Keratinocyte (primary cell): ENCODE results near the gene TIMM10.

ENCODE experiments used
- CTCF ChIP-seq, 3 experiments: IDR thresholded peaks in 1 of 3; conservative IDR thresholded peaks in 1 of 3; optimal IDR thresholded peaks in 1 of 3; 2 replicates in 2 of 3; 3 replicates in 1 of 3; pipeline versions ENCODE3 to v1.5.1; 2011; ENCODE audit warnings: low read length in 3 of 3, mild to moderate bottlenecking in 3 of 3, moderate library complexity in 2 of 3, control low read depth in 1 of 3, inconsistent platforms in 1 of 3; ENCODE audit not compliant: insufficient read depth in 2 of 3; ENCODE audit errors: extremely low read depth in 1 of 3
- EZH2 ChIP-seq: IDR thresholded peaks from one replicate; pipeline ENCODE4 v1.6.1; 2012; ENCODE audit warnings: inconsistent platforms, mild to moderate bottlenecking, low read length, moderate library complexity

GRCh38 chr11:57479021-57479663 lies 51.4 kb downstream of the TIMM10 start:
- TF ChIP-seq CTCF (optimal IDR thresholded peaks at IDR 0.05 in 1 of 3, IDR thresholded peaks at IDR 0.05 in 1 of 3, conservative IDR thresholded peaks at IDR 0.05 in 1 of 3; ENCODE audit: extremely low read depth in 1 of 3, insufficient read depth in 2 of 3, low read length in 3 of 3) (no peak), EZH2 (no peak)
